Smooth muscle cell (in vitro differentiated cells): ENCODE measurements around the gene CHFR. TPM values are rescaled to one million over a fixed set of nuclear protein-coding genes. Genes with fewer than 3 reads are reported as not detected.

Experiments
- polyA plus RNA-seq: library from polyadenylated mRNA; unstranded; fragments of >200 nt; fragmentation: Nextera tagmentation; extraction: Ambion mirVana; gene quantifications from 2 replicates; pipeline ENCODE4 v1.2.1, GENCODE V29; 2016
- total RNA-seq: library from RNA; depleted of rRNA; stranded (reverse); fragments of >200 nt; gene quantifications from 2 replicates; pipeline ENCODE4 v1.2.3, GENCODE V29; 2014

Gene CHFR
- total and polyA plus RNA-seq, 2 experiments from 2014 or later = 24.0 to 26.2 TPM

Other genes starting within 250 kb of the CHFR start
- 11.0 and 11.5 TPM in 2 replicates for gene POLE, start 200.3 kb downstream of the CHFR start, total RNA-seq
- gene POLE, start 200.3 kb downstream of the CHFR start, polyA plus RNA-seq = 8.5 and 9.2 TPM in 2 replicates
- gene PXMP2, start 200.0 kb downstream of the CHFR start, total RNA-seq = 14.7 and 28.9 TPM in 2 replicates
- 23.8 and 25.0 TPM in 2 replicates for gene PXMP2, start 200.0 kb downstream of the CHFR start, polyA plus RNA-seq
- 16.4 and 16.8 TPM in 2 replicates for gene PGAM5, start 176.8 kb downstream of the CHFR start, total RNA-seq
- gene PGAM5, start 176.8 kb downstream of the CHFR start, polyA plus RNA-seq = 13.5 and 17.7 TPM in 2 replicates
- 90.5 and 94.8 TPM in 2 replicates for gene ANKLE2, start 125.8 kb downstream of the CHFR start, total RNA-seq
- gene ANKLE2, start 125.8 kb downstream of the CHFR start, polyA plus RNA-seq = 56.4 and 79.8 TPM in 2 replicates
- gene GOLGA3, start 58.7 kb downstream of the CHFR start, total RNA-seq = 34.5 and 60.1 TPM in 2 replicates
- 25.1 and 53.1 TPM in 2 replicates for gene GOLGA3, start 58.7 kb downstream of the CHFR start, polyA plus RNA-seq
- 9.7 and 13.9 TPM in 2 replicates for gene ZNF605, start 68.7 kb upstream of the CHFR start, total RNA-seq
- gene ZNF605, start 68.7 kb upstream of the CHFR start, polyA plus RNA-seq = 4.1 and 6.3 TPM in 2 replicates
- 7.7 and 8.8 TPM in 2 replicates for gene ZNF26, start 98.8 kb upstream of the CHFR start, total RNA-seq
- 5.6 and 6.1 TPM in 2 replicates for gene ZNF26, start 98.8 kb upstream of the CHFR start, polyA plus RNA-seq
- 28.5 and 35.9 TPM in 2 replicates for gene ZNF84, start 149.9 kb upstream of the CHFR start, total RNA-seq
- gene ZNF84, start 149.9 kb upstream of the CHFR start, polyA plus RNA-seq = 12.1 and 16.5 TPM in 2 replicates
- gene ZNF140, start 193.3 kb upstream of the CHFR start, total RNA-seq = 24.5 and 30.9 TPM in 2 replicates
- gene ZNF140, start 193.3 kb upstream of the CHFR start, polyA plus RNA-seq = 13.8 and 20.9 TPM in 2 replicates
- gene ZNF891, start 242.7 kb upstream of the CHFR start, total RNA-seq = 0.90 and 1.2 TPM in 2 replicates
- 0.25 and 0.30 TPM in 2 replicates for gene ZNF891, start 242.7 kb upstream of the CHFR start, polyA plus RNA-seq
- gene ZNF10, start 243.0 kb upstream of the CHFR start, total RNA-seq = 4.7 and 13.8 TPM in 2 replicates
- gene ZNF10, start 243.0 kb upstream of the CHFR start, polyA plus RNA-seq = 2.9 and 4.2 TPM in 2 replicates